ENCODE measurements around the gene MEIKIN. TPM values are rescaled to one million over a fixed set of nuclear protein-coding genes. Genes with fewer than 3 reads are reported as not detected.

The MEIKIN gene
- total and polyA plus RNA-seq, 2 experiments from 2014 or later, result not detected

DNA sequence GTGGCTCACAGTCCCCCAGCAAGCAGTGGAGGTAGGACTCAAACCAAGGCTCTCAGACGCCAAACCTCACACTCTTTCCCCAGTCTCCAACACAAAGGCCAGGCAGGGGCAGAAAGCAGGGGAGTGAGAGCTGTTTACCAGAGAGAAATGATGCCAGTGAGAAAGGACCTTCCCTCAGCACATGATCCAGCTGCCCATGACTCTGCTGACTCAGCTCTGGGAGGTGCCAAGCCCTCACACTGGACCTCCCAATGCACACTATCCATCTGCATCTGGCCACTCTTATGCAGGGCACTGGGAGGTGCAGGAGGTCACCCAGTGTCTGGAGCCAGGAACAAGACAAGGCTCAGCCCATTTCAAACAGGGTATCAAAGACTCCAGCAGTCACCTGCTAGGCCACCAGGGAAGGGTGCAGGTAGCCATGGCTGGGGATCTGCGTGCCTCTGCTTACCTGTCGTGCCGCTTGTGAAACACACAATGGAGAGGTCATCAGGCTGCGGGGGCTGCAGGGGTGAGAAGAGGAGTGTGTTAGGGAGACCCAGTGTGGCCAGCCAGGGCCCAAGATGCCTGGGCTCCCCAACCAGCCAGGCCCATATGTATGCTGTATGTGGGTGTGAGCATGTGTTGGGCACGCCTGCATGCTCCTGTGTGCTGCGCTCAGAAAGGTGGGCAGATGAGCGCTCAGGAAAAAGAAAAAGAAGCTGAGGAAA, 39.6 kb upstream of the MEIKIN start:
- H3K9me3 ChIP-seq (ENCODE audit: low read depth), result no peaks in the 10 kb centered on the region
- H3K4me3 ChIP-seq, result no peak overlapping the region
- no peak overlapping the region for H3K27ac ChIP-seq
- H3K4me1 ChIP-seq (ENCODE audit: low read depth), result no peaks in the 10 kb centered on the region
- DNase-seq (ENCODE audit: low read depth in 1 of 2, low spot score in 1 of 2), result no peak
- TF ChIP-seq, protein P1, sequence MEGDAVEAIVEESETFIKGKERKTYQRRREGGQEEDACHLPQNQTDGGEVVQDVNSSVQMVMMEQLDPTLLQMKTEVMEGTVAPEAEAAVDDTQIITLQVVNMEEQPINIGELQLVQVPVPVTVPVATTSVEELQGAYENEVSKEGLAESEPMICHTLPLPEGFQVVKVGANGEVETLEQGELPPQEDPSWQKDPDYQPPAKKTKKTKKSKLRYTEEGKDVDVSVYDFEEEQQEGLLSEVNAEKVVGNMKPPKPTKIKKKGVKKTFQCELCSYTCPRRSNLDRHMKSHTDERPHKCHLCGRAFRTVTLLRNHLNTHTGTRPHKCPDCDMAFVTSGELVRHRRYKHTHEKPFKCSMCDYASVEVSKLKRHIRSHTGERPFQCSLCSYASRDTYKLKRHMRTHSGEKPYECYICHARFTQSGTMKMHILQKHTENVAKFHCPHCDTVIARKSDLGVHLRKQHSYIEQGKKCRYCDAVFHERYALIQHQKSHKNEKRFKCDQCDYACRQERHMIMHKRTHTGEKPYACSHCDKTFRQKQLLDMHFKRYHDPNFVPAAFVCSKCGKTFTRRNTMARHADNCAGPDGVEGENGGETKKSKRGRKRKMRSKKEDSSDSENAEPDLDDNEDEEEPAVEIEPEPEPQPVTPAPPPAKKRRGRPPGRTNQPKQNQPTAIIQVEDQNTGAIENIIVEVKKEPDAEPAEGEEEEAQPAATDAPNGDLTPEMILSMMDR (IDR thresholded peaks at IDR 0.05; ENCODE audit: low read depth, low read length), result no peak
- H3K36me3 ChIP-seq, result no peaks in the 10 kb centered on the region
- H3K27me3 ChIP-seq, result no peaks in the 10 kb centered on the region

DNA sequence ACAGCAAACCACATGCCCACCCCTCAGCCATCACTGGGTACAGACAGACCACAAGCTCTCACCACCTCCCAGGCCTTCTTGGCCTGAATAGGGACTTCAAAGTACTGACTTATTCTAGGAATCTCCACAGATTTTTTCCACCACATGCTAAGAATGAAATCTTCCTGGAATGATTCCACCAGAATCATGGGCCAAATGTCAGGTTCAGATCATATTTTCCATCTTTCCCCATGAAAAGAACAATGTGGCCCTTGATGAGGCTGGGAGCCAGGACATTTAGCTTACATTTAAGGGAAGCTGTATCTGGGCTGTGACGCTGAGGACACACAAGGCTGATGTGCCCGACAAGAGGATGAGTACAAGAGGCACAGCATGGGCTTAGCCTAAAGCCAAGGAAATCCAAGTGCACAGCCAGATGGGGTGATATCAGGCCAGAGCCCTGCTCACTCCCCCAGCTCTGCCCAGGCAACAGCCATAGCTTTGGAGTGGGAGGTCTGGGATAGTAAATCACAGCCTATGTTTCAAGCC, 37.8 kb upstream of the MEIKIN start:
- H3K4me3 ChIP-seq, result no peak overlapping the region
- TF ChIP-seq, protein P1 (IDR thresholded peaks at IDR 0.05; ENCODE audit: low read depth, low read length), result no peak
- peak in 1 of 2 donors; percentile 77 for DNase-seq (ENCODE audit: low read depth in 1 of 2, low spot score in 1 of 2)
- no peaks in the 10 kb centered on the region for H3K36me3 ChIP-seq
- H3K27ac ChIP-seq, result no peak overlapping the region
- H3K4me1 ChIP-seq (ENCODE audit: low read depth), result no peaks in the 10 kb centered on the region
- no peaks in the 10 kb centered on the region for H3K27me3 ChIP-seq
- H3K9me3 ChIP-seq (ENCODE audit: low read depth), result no peaks in the 10 kb centered on the region

- Histone ChIP-seq H3K4me3 (no peak overlapping the region), H3K27me3 (no peaks in the 10 kb centered on the region), H3K9me3 (ENCODE audit: low read depth) (no peaks in the 10 kb centered on the region), H3K27ac (no peak overlapping the region), H3K4me1 (ENCODE audit: low read depth) (no peaks in the 10 kb centered on the region), H3K36me3 (no peaks in the 10 kb centered on the region)
- TF ChIP-seq, protein P1 (IDR thresholded peaks at IDR 0.05; ENCODE audit: low read depth, low read length), result no peak
- DNase-seq (ENCODE audit: low read depth in 1 of 2, low spot score in 1 of 2), result no peak
Measured at GRCh38 chr5:131981516-131981915, 36.1 kb upstream of the MEIKIN start.

DNA sequence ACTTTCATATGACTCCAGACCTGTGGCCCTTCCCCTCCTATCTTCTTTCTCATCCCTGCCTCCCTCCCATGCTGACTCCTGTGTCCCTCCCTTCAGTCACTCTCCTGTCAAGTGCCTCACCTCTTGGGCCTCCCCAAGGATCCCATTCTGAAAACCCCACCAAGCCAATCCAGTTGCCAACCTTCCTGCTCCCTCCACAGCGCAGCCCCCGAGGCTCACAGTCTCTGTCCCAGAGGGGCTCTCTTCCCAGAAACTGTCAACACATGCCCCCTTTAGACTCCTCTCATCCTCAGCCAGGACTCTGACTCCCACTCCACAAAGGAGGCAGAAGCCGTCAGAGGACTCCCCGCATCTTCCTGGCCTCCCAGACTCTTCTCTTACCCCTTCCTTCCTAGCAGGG, 35.2 kb upstream of the MEIKIN start:
- no peaks in the 10 kb centered on the region for H3K9me3 ChIP-seq (ENCODE audit: low read depth)
- TF ChIP-seq, protein P1 (IDR thresholded peaks at IDR 0.05; ENCODE audit: low read depth, low read length), result no peak

GRCh38 chr5:131979816-131980215, 34.4 kb upstream of the MEIKIN start:
- Histone ChIP-seq H3K27me3 (no peaks in the 10 kb centered on the region), H3K27ac (no peak overlapping the region)
- DNase-seq (ENCODE audit: low read depth in 1 of 2, low spot score in 1 of 2), result no peak

More for the DNA sequence above, 35.2 kb upstream of the MEIKIN start:
- DNase-seq (ENCODE audit: low read depth in 1 of 2, low spot score in 1 of 2), result no peak
- Histone ChIP-seq H3K27me3 (no peaks in the 10 kb centered on the region), H3K36me3 (no peaks in the 10 kb centered on the region), H3K27ac (no peak overlapping the region), H3K4me3 (no peak overlapping the region), H3K4me1 (ENCODE audit: low read depth) (no peaks in the 10 kb centered on the region)

More at GRCh38 chr5:131979816-131980215, 34.4 kb upstream of the MEIKIN start:
- no peaks in the 10 kb centered on the region for H3K36me3 ChIP-seq
- no peak overlapping the region for H3K4me3 ChIP-seq
- TF ChIP-seq, protein P1 (IDR thresholded peaks at IDR 0.05; ENCODE audit: low read depth, low read length), result no peak
- H3K4me1 ChIP-seq (ENCODE audit: low read depth), result no peaks in the 10 kb centered on the region
- no peaks in the 10 kb centered on the region for H3K9me3 ChIP-seq (ENCODE audit: low read depth)

Measured in cardiac muscle cell (in vitro differentiated cells and primary cell).